H7 (cell line): ENCODE results near the gene TTLL11. TPM values are rescaled to one million over a fixed set of nuclear protein-coding genes. Genes with fewer than 3 reads are reported as not detected.
A peak's percentile ranks its signal among the peaks of the same experiment; 100 is the strongest.

Source experiments
- DNase-seq: peaks from one replicate; pipeline ENCODE4 v3.0.0; 2012
- H3K27me3 ChIP-seq: 2 replicates; pipeline ENCODE4 v1.6.0; 2011; ENCODE audit warnings: mild to moderate bottlenecking, low read length; ENCODE audit not compliant: control insufficient read depth, insufficient read depth
- H3K36me3 ChIP-seq: replicated peaks from 2 replicates; pipeline ENCODE4 v1.5.1; 2011; ENCODE audit warnings: low read length; ENCODE audit not compliant: control insufficient read depth, insufficient read depth
- H3K4me3 ChIP-seq: 2 replicates; pipeline ENCODE4 v1.5.1; 2011; ENCODE audit warnings: low read depth, mild to moderate bottlenecking, control low read depth, low read length, moderate library complexity; ENCODE audit not compliant: insufficient read depth
- total RNA-seq: library from RNA; depleted of rRNA; stranded (reverse); fragments of >200 nt; shearing (Covaris generic); gene quantifications from 2 replicates; pipeline ENCODE4 v1.2.3, GENCODE V29; 2014

The TTLL11 gene
- total RNA-seq, 1 experiment from 2014 or later = 0.97 TPM

- DNase-seq = no peak
- Histone ChIP-seq H3K4me3 (no peak overlapping the region), H3K36me3 (no peaks in the 10 kb centered on the region), H3K27me3 (no peaks in the 10 kb centered on the region)
Observed at GRCh38 chr9:121942866-121943382, 150.2 kb downstream of the TTLL11 start.

- no peaks in the 10 kb centered on the region for H3K27me3 ChIP-seq
- DNase-seq = no peak
- no peak overlapping the region for H3K4me3 ChIP-seq
- no peaks in the 10 kb centered on the region for H3K36me3 ChIP-seq
Observed at GRCh38 chr9:121942313-121942712, 150.8 kb downstream of the TTLL11 start.

- Histone ChIP-seq H3K4me3 (no peak overlapping the region), H3K27me3 (no peaks in the 10 kb centered on the region), H3K36me3 (no peaks in the 10 kb centered on the region)
- peak; percentile 35 for DNase-seq
Observed at GRCh38 chr9:121939643-121940042, 153.5 kb downstream of the TTLL11 start.

- H3K27me3 ChIP-seq = no peaks in the 10 kb centered on the region
- no peak for DNase-seq
- no peaks in the 10 kb centered on the region for H3K36me3 ChIP-seq
- no peak overlapping the region for H3K4me3 ChIP-seq
Observed at GRCh38 chr9:121938621-121939020, 154.5 kb downstream of the TTLL11 start.

- Histone ChIP-seq H3K36me3 (no peaks in the 10 kb centered on the region), H3K4me3 (no peak overlapping the region), H3K27me3 (no peaks in the 10 kb centered on the region)
- DNase-seq = no peak
Observed at GRCh38 chr9:121937240-121937639, 155.9 kb downstream of the TTLL11 start.

GRCh38 chr9:121935739-121936138 lies 157.4 kb downstream of the TTLL11 start:
- peak; percentile 67 for DNase-seq
- H3K4me3 ChIP-seq = no peak overlapping the region
- H3K27me3 ChIP-seq = no peaks in the 10 kb centered on the region
- no peaks in the 10 kb centered on the region for H3K36me3 ChIP-seq

- no peak for DNase-seq
- no peaks in the 10 kb centered on the region for H3K36me3 ChIP-seq
- H3K27me3 ChIP-seq = no peaks in the 10 kb centered on the region; the same call in 1 of the 2 replicates
- H3K4me3 ChIP-seq = no peak overlapping the region
Observed at GRCh38 chr9:121930956-121931355, 162.2 kb downstream of the TTLL11 start.

- no peaks in the 10 kb centered on the region for H3K36me3 ChIP-seq
- DNase-seq = peak; percentile 77
- H3K27me3 ChIP-seq = no peaks in the 10 kb centered on the region; the same call in 1 of the 2 replicates
- no peak overlapping the region for H3K4me3 ChIP-seq
Observed at GRCh38 chr9:121929893-121930875, 162.9 kb downstream of the TTLL11 start.

GRCh38 chr9:121927636-121928035 lies 165.5 kb downstream of the TTLL11 start:
- DNase-seq = no peak
- Histone ChIP-seq H3K27me3 (no peaks in the 10 kb centered on the region; the same call in 1 of the 2 replicates), H3K36me3 (no peaks in the 10 kb centered on the region), H3K4me3 (no peak overlapping the region)

GRCh38 chr9:121927081-121927480 lies 166.0 kb downstream of the TTLL11 start:
- no peaks in the 10 kb centered on the region for H3K36me3 ChIP-seq
- H3K4me3 ChIP-seq = no peak overlapping the region
- no peaks in the 10 kb centered on the region; the same call in 1 of the 2 replicates for H3K27me3 ChIP-seq
- DNase-seq = no peak

- DNase-seq = no peak
- no peaks in the 10 kb centered on the region; the same call in 1 of the 2 replicates for H3K27me3 ChIP-seq
- H3K36me3 ChIP-seq = no peaks in the 10 kb centered on the region
- H3K4me3 ChIP-seq = no peak overlapping the region
Observed at GRCh38 chr9:121926351-121926801, 166.7 kb downstream of the TTLL11 start.

GRCh38 chr9:121925935-121926334 lies 167.2 kb downstream of the TTLL11 start:
- no peak overlapping the region for H3K4me3 ChIP-seq
- no peaks in the 10 kb centered on the region; the same call in 1 of the 2 replicates for H3K27me3 ChIP-seq
- H3K36me3 ChIP-seq = no peaks in the 10 kb centered on the region
- DNase-seq = peak; percentile 26

GRCh38 chr9:121924700-121925099 lies 168.4 kb downstream of the TTLL11 start:
- Histone ChIP-seq H3K27me3 (no peaks in the 10 kb centered on the region; the same call in 1 of the 2 replicates), H3K36me3 (no peaks in the 10 kb centered on the region), H3K4me3 (no peak overlapping the region)
- no peak for DNase-seq

- H3K4me3 ChIP-seq = no peak overlapping the region
- no peak for DNase-seq
- H3K36me3 ChIP-seq = no peaks in the 10 kb centered on the region
- no peaks in the 10 kb centered on the region for H3K27me3 ChIP-seq
Observed at GRCh38 chr9:121921444-121921843, 171.7 kb downstream of the TTLL11 start.
